CD4-positive, alpha-beta T cell treated with Interleukin-6 for 4 hours (primary cell): ENCODE measurements around the gene INPP5B.
A peak's percentile ranks its signal among the peaks of the same experiment; 100 is the strongest.

Experiments used
- DNase-seq: peaks from one replicate; pipeline ENCODE4 v3.0.0-alpha.2; 2020; ENCODE audit warnings: mixed read lengths

Gene INPP5B

GRCh38 chr1:37831109-37831508 is 115.7 kb downstream of the INPP5B start:
- DNase-seq: no peak

DNA sequence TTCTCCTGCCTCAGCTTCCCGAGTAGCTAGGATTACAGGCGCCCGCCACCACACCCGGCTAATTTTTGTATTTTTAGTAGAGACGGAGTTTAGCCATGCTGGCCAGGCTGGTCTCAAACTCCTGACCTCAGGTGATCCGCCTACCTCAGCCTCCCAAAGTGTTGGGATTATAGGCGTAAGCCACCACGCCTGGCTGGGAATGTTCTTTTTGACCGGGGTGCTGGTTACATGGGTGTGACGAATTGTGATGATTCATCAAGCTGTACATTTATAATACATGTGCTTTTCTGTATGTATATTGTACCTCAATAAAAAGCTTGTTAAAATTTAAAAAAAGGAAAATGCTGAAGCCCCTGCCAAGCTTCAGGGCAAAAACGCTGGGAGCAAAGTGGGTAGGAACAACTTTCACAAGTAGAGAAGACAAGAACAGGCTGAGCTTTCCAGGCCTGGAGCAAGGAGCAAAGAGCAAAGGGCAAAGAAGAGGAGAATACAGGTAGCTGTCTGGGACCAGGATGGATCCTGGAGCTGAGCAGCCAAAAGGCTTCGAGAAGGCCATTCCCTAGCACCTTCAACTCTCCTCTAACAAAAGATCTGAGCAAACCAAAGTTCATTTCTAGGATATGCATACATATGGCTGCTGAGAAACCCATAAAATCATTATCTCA is 118.3 kb downstream of the INPP5B start:
- DNase-seq: no peak

GRCh38 chr1:37825506-37825905 is 121.3 kb downstream of the INPP5B start:
- DNase-seq: no peak

- DNase-seq: no peak
These were observed 122.9 kb downstream of the INPP5B start for GRCh38 chr1:37824001-37824400.

DNA sequence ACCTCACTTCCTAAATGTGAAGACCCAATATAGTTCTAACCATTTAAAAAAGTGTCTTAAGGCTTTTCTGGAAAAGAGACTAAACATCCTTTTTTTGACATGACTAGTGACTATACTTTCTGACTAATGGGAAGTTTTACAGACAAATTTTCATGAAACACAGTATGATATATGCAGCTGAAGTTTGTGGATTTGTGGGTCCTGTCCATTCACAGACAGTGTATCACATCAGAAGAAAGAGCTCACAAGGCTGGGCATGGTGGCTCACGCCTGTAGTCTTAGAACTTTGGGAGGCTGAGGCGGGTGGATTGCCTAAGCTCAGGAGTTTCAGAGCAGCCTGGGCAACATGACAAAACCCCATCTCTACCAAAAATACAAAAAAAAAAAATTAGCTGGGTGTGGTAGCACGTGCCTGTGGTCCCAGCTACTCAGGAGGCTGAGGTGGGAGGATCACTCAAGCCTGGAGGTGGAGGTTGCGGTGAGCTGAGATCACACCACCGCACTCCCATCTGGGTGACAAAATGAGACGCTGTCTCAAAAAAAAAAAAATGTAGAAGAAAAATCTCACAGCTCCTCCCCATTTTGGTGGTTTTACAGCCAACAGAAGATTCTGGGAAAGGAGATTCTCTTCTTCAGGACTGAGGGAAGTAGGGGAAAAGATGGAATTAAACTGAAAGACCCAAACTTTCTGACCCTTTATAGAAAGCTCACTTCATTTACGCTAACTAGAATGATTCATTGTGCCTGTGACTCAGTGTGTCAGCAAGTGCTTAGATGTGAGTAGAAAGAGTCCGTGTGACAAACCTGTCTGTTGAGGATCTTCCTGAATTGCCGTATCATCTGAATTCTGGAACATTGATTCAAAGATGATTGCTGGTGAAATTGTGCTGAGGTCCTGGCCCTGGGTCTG is 123.7 kb downstream of the INPP5B start:
- no peak for DNase-seq

GRCh38 chr1:37821481-37821880 is 125.4 kb downstream of the INPP5B start:
- no peak for DNase-seq

DNA sequence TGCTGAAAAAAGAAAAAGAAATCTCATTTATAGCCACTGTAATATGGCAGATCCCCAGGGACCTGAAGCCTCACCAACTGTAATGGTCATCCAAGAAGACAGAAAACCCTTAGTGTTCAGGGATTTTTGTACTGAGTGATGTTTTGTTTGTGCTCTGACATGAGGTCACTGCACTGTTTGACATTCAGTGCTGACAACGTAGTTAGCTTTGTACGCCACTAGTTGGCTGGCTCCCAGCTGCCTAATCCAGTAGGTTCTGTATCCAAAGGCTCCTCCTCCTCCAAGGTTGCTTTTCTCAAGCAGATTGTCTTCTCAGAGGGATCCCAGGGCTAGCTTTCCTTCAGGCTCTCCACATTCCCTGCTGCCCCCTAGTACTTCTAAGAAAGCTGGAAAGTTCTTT is 129.4 kb downstream of the INPP5B start:
- no peak for DNase-seq

DNA sequence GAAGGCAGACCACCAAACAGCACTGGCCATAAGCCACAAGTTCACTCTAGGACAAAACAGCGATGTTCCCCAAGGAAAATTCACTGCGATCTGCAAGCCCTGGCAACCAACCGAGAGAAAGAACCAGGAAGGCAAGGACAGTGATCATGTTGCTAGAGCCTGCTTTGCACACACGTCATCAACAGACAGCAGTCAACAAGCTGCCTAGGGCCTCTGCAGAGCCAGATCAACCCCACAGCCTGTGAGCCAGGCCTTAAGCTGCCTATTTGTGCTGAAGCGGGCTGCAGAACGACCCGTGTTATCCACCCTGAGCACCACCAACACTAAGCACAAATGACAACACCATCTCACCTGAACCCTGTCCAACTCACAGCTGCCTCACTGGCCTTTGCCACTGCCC is 132.6 kb downstream of the INPP5B start:
- no peak for DNase-seq

- DNase-seq: no peak
These were observed 133.2 kb downstream of the INPP5B start for GRCh38 chr1:37813529-37814145.

DNA sequence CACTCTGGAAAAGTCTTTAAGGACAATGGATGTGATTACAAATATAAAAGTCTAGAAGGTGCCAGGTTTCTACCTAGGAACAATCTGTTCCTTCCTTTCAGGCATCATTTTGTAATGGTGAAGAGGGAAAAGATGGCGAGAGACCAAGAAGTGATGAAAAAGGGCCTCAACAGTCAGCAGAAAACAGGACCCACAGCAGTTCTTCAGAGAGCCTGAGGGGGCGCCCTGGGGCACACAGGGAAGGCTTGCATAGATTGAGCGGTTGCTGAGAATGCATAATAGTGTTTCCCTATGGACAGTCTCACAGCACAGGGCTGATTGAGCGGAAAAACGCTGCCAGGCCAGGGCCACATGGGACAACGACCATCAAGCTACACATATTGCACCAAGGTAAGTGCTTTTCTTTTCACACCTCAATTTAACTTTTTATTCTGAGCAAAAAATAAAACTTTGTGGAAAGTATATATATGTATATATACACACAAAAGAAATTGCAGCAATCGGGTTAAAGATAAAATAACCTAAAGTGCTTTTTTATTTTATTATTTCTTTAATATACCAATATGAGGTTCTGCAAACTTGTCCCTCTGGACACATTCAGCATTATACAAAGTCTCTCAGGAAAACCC is 135.7 kb downstream of the INPP5B start:
- peak; percentile 70 for DNase-seq
